HG02870 (cell line): ENCODE data around the gene HOXA6.

Experiments
- ATAC-seq: cut with Tn5 transposase; IDR thresholded peaks from one replicate; pipeline ENCODE4 v1.9.1; 2021; ENCODE audit warnings: mild to moderate bottlenecking, moderate library complexity; ENCODE audit not compliant: unreplicated experiment

Gene HOXA6

DNA sequence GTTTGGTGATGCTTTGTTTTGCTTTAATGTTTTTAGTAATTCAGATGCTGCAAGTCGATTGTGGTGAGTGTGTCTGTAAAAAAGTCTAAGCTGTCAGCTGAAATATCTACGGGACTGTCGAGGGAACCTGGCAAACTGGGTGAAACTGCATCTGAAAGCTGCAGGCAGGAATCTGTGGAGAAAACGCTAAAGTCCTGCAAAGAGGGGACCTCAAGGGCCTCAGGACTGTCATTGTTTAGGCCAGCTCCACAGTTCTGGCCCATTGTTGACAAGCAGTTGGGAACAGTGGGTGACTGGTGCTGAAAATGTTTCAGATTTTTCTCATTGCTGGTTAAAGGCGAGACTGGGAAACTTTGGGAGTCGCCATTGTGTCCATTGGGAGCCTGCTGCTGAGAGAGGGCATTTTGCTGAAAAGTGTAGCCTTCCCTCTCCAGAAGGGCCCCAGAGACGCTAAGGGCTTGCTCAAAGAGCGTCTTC is 46.8 kb downstream of the HOXA6 start:
- ATAC-seq: no peak

DNA sequence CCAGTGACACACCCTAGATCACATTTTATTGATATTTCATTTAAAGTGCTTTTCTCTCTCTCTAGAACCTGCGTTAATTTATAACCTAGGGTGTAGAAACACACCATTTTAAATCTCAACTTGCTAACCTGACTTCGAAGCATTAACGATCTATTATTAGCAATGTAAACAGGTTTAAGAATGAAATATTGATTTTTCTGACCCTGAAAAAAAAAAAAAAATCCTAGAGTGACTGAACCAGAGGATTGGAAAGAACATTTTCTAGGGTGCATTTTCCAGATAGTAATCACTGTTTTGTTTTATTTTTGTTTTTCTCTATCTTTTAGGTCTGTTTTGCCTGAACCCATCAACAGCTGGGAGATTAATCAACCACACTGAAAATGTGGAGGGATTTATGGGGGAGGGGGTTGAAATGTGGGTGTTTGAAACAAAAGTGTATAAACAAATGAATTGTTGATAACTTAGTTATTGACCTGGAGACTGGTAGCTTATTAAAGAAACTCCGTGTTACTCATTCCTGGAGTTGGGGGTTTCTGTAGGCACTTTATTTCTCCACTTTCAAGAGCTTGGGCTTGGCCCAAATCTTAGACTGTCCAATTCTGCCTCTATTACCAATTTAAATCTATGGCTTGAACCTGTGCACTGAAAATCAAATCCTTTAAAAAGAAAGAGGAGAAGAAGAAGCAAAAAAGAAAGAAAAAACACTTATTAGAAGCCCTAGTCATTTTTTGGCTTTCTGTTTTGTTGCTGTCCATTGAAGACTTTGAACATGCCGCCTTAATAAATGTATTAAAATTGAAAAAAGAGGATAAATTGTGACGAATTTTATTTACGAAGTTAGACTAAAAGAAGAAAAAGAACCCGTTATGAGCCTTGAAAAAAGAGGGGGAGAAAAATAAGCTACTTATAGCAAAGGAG is 47.9 kb downstream of the HOXA6 start:
- ATAC-seq: no peak

- ATAC-seq: no peak
These were observed 48.8 kb downstream of the HOXA6 start for GRCh38 chr7:27098578-27099451.

DNA sequence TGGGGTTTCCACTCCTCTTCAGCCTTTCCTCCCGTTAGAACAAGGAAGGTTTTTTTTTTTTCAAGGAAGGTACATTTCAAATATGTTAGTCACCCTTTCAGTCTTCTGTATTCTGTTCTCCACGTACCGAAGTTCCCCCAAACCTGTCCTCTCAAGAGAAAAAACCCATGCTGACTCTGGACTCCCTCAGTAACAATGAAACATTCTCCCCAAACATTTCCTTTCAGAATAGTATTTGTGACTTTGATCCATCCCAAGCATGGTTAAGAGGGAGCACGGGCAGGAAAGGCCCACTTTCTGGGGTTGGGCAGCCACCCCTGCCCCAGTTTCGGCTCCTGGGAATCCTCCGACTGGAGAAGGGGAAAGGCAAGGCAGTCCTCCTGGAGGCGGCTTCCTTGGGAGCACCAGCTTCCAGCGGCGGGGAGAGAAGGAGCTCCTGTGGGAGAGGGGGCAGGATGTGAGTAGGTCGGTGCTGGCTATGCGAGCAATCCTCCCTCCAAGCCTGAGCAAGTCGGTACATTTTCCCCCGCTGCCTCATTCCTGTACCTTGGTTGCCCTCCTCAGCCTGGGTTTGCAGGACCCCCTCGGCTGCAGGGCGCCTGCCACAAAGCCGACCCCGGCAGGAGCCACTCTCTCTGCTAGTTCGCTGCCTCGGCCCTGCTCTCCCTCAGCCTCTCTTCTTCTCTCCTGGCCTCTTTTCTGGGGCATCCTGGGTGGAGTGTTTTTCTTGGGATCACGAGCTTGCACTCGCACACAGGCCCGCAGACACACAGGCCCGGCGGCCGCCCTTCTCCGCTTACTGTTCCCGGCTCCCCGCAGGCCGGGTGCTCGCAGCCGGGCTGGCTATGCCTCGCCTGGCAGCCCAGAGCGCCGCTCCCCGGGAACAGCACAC is 49.6 kb downstream of the HOXA6 start:
- ATAC-seq: no peak

DNA sequence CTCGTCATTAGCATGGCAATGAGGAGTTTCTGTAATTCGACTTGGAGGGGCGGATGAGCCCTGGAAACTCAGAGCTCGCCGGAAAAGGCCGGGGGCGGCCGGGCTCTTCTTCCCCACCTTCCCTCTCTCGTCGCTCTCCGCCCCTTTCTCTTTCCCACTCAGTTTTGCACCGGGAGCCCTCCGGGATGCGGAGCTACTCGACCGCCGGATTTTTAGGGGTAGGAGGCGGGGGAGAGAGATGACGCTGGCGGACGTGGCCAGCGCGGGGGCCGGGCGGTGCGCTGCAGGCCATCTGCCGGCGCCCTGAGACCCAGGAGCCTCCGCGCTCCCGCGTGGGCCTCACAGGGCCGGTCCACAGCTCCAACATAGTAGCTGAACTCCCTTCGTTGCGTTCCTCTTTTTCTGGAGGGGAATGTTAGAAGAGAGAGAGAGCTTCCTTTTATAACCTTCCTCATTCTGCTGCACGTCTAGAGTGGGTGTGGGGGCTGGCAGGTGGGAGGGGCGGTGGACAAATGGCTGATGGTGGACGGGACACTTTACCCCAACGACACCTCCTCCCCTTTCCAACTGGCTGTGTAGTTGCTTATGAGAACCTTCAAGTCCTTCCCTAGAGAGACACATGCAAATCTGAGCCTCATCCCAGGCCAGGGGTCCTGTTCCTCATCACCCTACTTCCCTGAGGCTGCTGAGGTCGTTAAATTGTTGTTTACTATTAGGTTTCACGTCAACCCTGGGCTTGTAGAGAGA is 50.6 kb downstream of the HOXA6 start:
- ATAC-seq: no peak

DNA sequence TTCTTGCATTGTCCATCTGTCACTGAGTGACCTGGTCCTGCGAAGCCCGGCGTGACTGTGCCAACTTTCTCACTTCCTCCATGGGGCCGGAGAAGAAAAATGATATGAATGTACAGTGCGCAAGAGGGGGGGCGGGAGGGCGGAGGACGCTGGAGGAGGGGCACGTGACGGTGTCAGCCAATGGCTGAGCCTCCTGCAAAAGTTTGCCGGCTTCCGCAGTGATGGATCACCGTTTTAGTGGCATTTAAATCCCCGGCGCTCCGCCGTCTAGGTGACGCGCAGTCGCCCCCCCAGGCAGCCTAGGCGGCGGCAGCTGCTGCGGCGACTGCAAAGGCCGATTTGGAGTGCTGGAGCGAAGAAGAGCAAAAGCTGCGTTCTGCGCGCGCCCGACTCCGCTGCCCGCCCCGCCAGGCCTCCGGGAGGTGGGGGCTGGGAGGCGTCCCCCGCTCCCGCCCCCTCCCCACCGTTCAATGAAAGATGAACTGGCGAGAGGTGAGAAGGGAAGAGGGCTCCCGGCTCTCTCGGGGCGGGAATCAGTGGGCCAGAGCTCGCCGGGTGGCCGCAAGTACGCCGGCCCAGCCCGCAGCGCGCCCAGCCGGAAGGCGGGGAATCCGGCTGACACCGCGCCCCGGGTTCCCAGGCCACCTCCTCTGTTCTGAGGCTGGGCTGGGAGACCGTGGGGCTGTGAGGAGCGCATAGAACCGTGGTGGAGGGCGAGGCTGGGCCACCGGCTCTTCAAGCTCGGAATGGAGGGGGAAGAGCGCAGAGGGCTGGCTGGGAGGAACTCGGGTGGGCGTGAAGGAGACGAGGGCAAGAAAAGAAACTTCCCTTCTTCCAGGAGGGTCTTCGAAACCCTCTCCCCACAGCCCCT is 51.4 kb downstream of the HOXA6 start, which contains the start of gene HOXA1:
TSS of gene HOXA1 (minus strand) at position 104 of the 871 bp plus-strand sequence. CDS start at position 16, 88 bp downstream.
- ATAC-seq: peak; percentile 78
